CD14-positive monocyte (primary cell): ENCODE results near the gene CES3. TPM values are rescaled to one million over a fixed set of nuclear protein-coding genes. Genes with fewer than 3 reads are reported as not detected.

Source experiments
- DNase-seq, 3 donors: peaks; one replicate each; pipeline ENCODE4 v3.0.0-alpha.2; 2011 to 2022
- H2AFZ ChIP-seq: 2 replicates; pipeline ENCODE4 v1.6.0; 2012; ENCODE audit warnings: mild to moderate bottlenecking, low read depth, low read length, inconsistent platforms; ENCODE audit not compliant: insufficient read depth, poor library complexity, severe bottlenecking
- H3K27ac ChIP-seq, 2 donors: 1 replicate in 1 of 2; 2 replicates in 1 of 2; pipeline ENCODE4 v1.5.1; 2012 to 2013; ENCODE audit warnings: low read length in 2 of 2, control low read depth in 1 of 2, inconsistent platforms in 1 of 2, low read depth in 1 of 2, mild to moderate bottlenecking in 1 of 2
- H3K27me3 ChIP-seq, 2 donors: one replicate each; pipeline versions ENCODE4 v1.6.0 to v1.6.1; 2011 to 2013; ENCODE audit warnings: low read length in 2 of 2; ENCODE audit not compliant: control insufficient read depth in 2 of 2, insufficient read depth in 2 of 2
- H3K36me3 ChIP-seq, 2 donors: replicated peaks in 1 of 2; 1 replicate in 1 of 2; 2 replicates in 1 of 2; pipeline versions ENCODE4 v1.5.1 to v1.6.1; 2012 to 2013; ENCODE audit warnings: low read length in 2 of 2, control low read depth in 1 of 2, inconsistent platforms in 1 of 2, mild to moderate bottlenecking in 1 of 2; ENCODE audit not compliant: insufficient read depth in 2 of 2, control insufficient read depth in 1 of 2
- H3K4me1 ChIP-seq, 2 donors: 1 replicate in 1 of 2; 2 replicates in 1 of 2; pipeline versions ENCODE4 v1.5.1 to v1.6.1; 2012 to 2013; ENCODE audit warnings: low read length in 2 of 2, control low read depth in 1 of 2, inconsistent platforms in 1 of 2, mild to moderate bottlenecking in 1 of 2, moderate library complexity in 1 of 2; ENCODE audit not compliant: insufficient read depth in 2 of 2, control insufficient read depth in 1 of 2
- H3K4me2 ChIP-seq: replicated peaks from 2 replicates; pipeline ENCODE3; 2012; ENCODE audit warnings: low read length, moderate library complexity, mild to moderate bottlenecking; ENCODE audit not compliant: poor library complexity, severe bottlenecking; ENCODE audit errors: extremely low read depth
- H3K4me3 ChIP-seq, 3 experiments: fragments of 200-600 bp in 1 of 3; sonication (generic) in 1 of 3; replicated peaks in 1 of 3; 1 replicate in 2 of 3; 2 replicates in 1 of 3; pipeline ENCODE4 v1.5.1; 2011 to 2013; ENCODE audit warnings: low read length in 3 of 3, mild to moderate bottlenecking in 3 of 3, control low read depth in 2 of 3, low read depth in 2 of 3, inconsistent platforms in 1 of 3, moderate library complexity in 1 of 3
- H3K79me2 ChIP-seq: 2 replicates; pipeline ENCODE4 v1.6.0; 2012; ENCODE audit warnings: mild to moderate bottlenecking, control low read depth, inconsistent platforms, low read length, moderate library complexity; ENCODE audit not compliant: insufficient read depth
- H3K9ac ChIP-seq: 2 replicates; pipeline ENCODE4 v1.6.0; 2017; ENCODE audit warnings: low read length, mild to moderate bottlenecking; ENCODE audit not compliant: insufficient read depth, poor library complexity, severe bottlenecking
- H3K9me3 ChIP-seq, 2 donors: replicated peaks in 1 of 2; 1 replicate in 1 of 2; 2 replicates in 1 of 2; pipeline versions ENCODE4 v1.5.1 to v1.6.1; 2012 to 2013; ENCODE audit warnings: low read length in 2 of 2, control low read depth in 1 of 2; ENCODE audit not compliant: control insufficient read depth in 1 of 2, insufficient read depth in 1 of 2
- H4K20me1 ChIP-seq: 2 replicates; pipeline ENCODE4 v1.6.0; 2012; ENCODE audit warnings: mild to moderate bottlenecking, low read length, control low read depth, moderate library complexity; ENCODE audit not compliant: insufficient read depth
- H3K27ac Mint-ChIP-seq, 7 donors: one replicate each; pipeline ENCODE4 v1.8.0; 2020; ENCODE audit warnings: mild to moderate bottlenecking in 7 of 7, mixed read lengths in 7 of 7, moderate library complexity in 6 of 7, inconsistent platforms in 2 of 7
- H3K27me3 Mint-ChIP-seq, 3 donors: one replicate each; pipeline ENCODE4 v1.8.0; 2021 to 2022; ENCODE audit warnings: low read depth in 3 of 3, mild to moderate bottlenecking in 3 of 3, mixed read lengths in 3 of 3, moderate library complexity in 3 of 3, inconsistent platforms in 1 of 3
- H3K36me3 Mint-ChIP-seq, 2 donors: one replicate each; pipeline ENCODE4 v1.8.0; 2020; ENCODE audit warnings: mixed read lengths in 2 of 2, inconsistent platforms in 1 of 2, mild to moderate bottlenecking in 1 of 2
- H3K4me1 Mint-ChIP-seq: one replicate; pipeline ENCODE4 v1.8.0; 2020; ENCODE audit warnings: mild to moderate bottlenecking, mixed read lengths
- H3K4me3 Mint-ChIP-seq, 2 donors: one replicate each; pipeline ENCODE4 v1.8.0; 2020; ENCODE audit warnings: mild to moderate bottlenecking in 2 of 2, mixed read lengths in 2 of 2, moderate library complexity in 1 of 2
- H3K9me3 Mint-ChIP-seq, 7 donors: one replicate each; pipeline ENCODE4 v1.8.0; 2020 to 2022; ENCODE audit warnings: mixed read lengths in 7 of 7, mild to moderate bottlenecking in 6 of 7, moderate library complexity in 6 of 7, inconsistent platforms in 2 of 7
- WGBS: methylation state at CpG from one replicate; pipeline ENCODE4 v1.1.5; 2013; ENCODE audit warnings: missing lambda C conversion rate; ENCODE audit not compliant: insufficient coverage; 5-methylcytosine and 5-hydroxymethylcytosine counted together
- intact Hi-C, 2 donors: fragments of 100-400 bp; cut with micrococcal nuclease; formaldehyde crosslinking; loops; one replicate each; pipeline versions ENCODE4 v1.15.0 to v1.15.1; 2023
- polyA plus RNA-seq, 3 donors: library from polyadenylated mRNA; depleted of rRNA in 1 of 3; unstranded in 2 of 3; stranded (reverse) in 1 of 3; fragments of 300-500 nt in 2 of 3; fragments of >200 nt in 1 of 3; fragmentation: Illumina TruSeq in 2 of 3; gene quantifications; 1 replicate in 2 of 3; 2 replicates in 1 of 3; pipeline ENCODE4 v1.2.3, GENCODE V29; 2012 to 2021
- TF ChIP-seq, protein P1 (sequence below): fragments of 200-600 bp; IDR thresholded peaks from one replicate; pipeline ENCODE4 v1.8.0; 2022; ENCODE audit warnings: antibody characterized with exemption, mild to moderate bottlenecking

CES3 gene
- polyA plus RNA-seq, 3 donors, result 0.48 TPM; not detected in 2

DNA sequence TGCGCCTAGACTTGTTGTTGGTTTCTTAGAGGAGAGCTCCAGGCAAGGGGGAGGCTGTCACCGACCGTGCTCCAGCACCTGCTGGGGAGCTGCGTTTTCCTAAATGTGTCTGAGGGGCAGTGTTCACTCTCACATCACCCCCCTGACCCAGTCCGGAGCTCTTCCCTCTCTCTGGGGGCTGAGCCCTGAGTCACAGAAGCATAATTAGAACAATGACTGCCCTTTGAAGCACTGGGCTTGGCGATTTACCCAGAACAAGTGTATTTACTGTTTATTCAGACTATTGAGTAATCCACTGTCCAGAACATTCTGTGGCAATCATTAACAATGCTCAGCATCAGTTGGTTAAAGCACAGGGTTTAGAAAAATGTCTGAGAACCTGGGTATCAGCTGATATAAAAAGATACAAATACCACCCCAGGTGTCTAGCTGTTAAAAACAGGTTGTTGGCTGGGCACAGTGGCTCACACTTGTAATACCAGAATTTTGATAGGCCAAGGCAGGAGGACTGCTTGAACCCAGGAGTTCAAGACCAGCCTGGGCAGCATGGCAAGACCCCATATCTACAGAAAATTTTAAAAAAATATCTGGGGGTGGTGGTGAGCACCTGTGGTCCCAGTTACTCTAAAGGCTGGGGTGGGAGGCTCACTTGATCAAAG, 35.4 kb downstream of the CES3 start:
- intact Hi-C loops, result no loop called here
- no peak overlapping the region for H3K4me3 Mint-ChIP-seq
- peaks cover 8% of the 10 kb centered on the region for H3K4me1 Mint-ChIP-seq
- no peaks in the 10 kb centered on the region for H3K36me3 Mint-ChIP-seq
- WGBS, result 100% methylated on average over 1 of the region's 6 CpGs
- Histone ChIP-seq H2AFZ (no peak overlapping the region), H3K4me1 (peaks cover 8 to 13% of the 10 kb centered on the region in 2 donors), H3K4me2 (no peak overlapping the region), H4K20me1 (peaks cover 3% of the 10 kb centered on the region), H3K4me3 (no peak overlapping the region), H3K36me3 (no peaks in the 10 kb centered on the region), H3K27me3 (peaks cover 0 to 6% of the 10 kb centered on the region in 2 donors), H3K9ac (no peak overlapping the region), H3K27ac (no peak overlapping the region), H3K79me2 (no peaks in the 10 kb centered on the region), H3K9me3 (no peaks in the 10 kb centered on the region)
- no peak for DNase-seq
- H3K27me3 Mint-ChIP-seq, result peaks cover 4 to 23% (median 10%) of the 10 kb centered on the region in 3 donors
- TF ChIP-seq, protein P1, sequence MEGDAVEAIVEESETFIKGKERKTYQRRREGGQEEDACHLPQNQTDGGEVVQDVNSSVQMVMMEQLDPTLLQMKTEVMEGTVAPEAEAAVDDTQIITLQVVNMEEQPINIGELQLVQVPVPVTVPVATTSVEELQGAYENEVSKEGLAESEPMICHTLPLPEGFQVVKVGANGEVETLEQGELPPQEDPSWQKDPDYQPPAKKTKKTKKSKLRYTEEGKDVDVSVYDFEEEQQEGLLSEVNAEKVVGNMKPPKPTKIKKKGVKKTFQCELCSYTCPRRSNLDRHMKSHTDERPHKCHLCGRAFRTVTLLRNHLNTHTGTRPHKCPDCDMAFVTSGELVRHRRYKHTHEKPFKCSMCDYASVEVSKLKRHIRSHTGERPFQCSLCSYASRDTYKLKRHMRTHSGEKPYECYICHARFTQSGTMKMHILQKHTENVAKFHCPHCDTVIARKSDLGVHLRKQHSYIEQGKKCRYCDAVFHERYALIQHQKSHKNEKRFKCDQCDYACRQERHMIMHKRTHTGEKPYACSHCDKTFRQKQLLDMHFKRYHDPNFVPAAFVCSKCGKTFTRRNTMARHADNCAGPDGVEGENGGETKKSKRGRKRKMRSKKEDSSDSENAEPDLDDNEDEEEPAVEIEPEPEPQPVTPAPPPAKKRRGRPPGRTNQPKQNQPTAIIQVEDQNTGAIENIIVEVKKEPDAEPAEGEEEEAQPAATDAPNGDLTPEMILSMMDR, result no peak
- H3K27ac Mint-ChIP-seq, result no peak overlapping the region
- no peaks in the 10 kb centered on the region for H3K9me3 Mint-ChIP-seq

DNA sequence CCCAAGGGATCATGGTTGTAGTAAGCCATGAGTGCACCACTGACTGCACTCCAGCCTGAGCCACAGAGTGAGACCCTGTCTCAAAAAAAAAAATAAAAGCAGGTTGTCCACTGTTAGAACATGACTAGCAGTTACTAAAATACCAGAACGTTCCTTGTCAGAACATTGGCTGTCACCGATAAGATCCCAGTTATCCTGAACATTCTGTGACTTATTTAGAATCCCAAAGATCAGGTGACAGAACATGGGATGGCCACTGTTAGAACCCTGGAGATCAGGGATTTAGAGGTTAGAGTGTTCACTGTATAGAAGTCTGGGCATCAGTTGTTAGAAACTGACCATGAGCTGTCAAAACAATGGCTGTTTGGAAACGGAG, 35.9 kb downstream of the CES3 start:
- peaks cover 9 to 27% (median 13%) of the 10 kb centered on the region in 3 donors for H3K27me3 Mint-ChIP-seq
- intact Hi-C loops, result no loop called here
- no peak overlapping the region for H3K4me2 ChIP-seq
- H3K36me3 ChIP-seq, result no peaks in the 10 kb centered on the region
- no peak overlapping the region for H3K27ac Mint-ChIP-seq
- H3K4me1 ChIP-seq, result peaks cover 8 to 13% of the 10 kb centered on the region in 2 donors
- H3K4me1 Mint-ChIP-seq, result peaks cover 8% of the 10 kb centered on the region
- H4K20me1 ChIP-seq, result peaks cover 8% of the 10 kb centered on the region
- TF ChIP-seq, protein P1, result no peak
- H2AFZ ChIP-seq, result no peak overlapping the region
- no peaks in the 10 kb centered on the region for H3K9me3 Mint-ChIP-seq
- H3K4me3 Mint-ChIP-seq, result no peak overlapping the region
- H3K4me3 ChIP-seq, result no peak overlapping the region
- H3K9ac ChIP-seq, result no peak overlapping the region
- peaks cover 0 to 8% of the 10 kb centered on the region in 2 donors for H3K27me3 ChIP-seq
- DNase-seq, result no peak
- 70% methylated on average over 1 of the region's 3 CpGs for WGBS
- peaks cover 0 to 2% of the 10 kb centered on the region in 2 donors for H3K36me3 Mint-ChIP-seq
- H3K9me3 ChIP-seq, result no peaks in the 10 kb centered on the region
- no peaks in the 10 kb centered on the region for H3K79me2 ChIP-seq
- no peak overlapping the region for H3K27ac ChIP-seq
